ENCODE measurements around the gene STAT3.

- TF ChIP-seq, protein P1, sequence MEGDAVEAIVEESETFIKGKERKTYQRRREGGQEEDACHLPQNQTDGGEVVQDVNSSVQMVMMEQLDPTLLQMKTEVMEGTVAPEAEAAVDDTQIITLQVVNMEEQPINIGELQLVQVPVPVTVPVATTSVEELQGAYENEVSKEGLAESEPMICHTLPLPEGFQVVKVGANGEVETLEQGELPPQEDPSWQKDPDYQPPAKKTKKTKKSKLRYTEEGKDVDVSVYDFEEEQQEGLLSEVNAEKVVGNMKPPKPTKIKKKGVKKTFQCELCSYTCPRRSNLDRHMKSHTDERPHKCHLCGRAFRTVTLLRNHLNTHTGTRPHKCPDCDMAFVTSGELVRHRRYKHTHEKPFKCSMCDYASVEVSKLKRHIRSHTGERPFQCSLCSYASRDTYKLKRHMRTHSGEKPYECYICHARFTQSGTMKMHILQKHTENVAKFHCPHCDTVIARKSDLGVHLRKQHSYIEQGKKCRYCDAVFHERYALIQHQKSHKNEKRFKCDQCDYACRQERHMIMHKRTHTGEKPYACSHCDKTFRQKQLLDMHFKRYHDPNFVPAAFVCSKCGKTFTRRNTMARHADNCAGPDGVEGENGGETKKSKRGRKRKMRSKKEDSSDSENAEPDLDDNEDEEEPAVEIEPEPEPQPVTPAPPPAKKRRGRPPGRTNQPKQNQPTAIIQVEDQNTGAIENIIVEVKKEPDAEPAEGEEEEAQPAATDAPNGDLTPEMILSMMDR (IDR thresholded peaks at IDR 0.05): no peak
- TF ChIP-seq ZFX (IDR thresholded peaks at IDR 0.05; ENCODE audit: borderline replicate concordance): no peak
These were observed 92.2 kb downstream of the STAT3 start for GRCh38 chr17:42296012-42296411.

Data from 22Rv1 (cell line).